Placental epithelial cell (primary cell): Measurements from ENCODE around the gene SLC39A1. TPM values are rescaled to one million over a fixed set of nuclear protein-coding genes. Genes with fewer than 3 reads are reported as not detected.

Experiments used
- small RNA-seq: library from RNA; depleted of rRNA; stranded (forward); fragments of <200 nt; gene quantifications from one replicate; pipeline ENCODE3, GENCODE V24; 2012
- total RNA-seq: library from RNA; depleted of rRNA; stranded (reverse); fragments of >200 nt; gene quantifications from 2 replicates; pipeline ENCODE4 v1.2.3, GENCODE V29; 2012

Gene SLC39A1
- 145 and 183 TPM in 2 replicates for total RNA-seq

GRCh38 chr1:153963030-153963849 is at the start of gene SLC39A1:
Gene SLC39A1 (minus strand): TSS chr1:153963537. CDS start chr1:153962715, 822 bp downstream.

GRCh38 chr1:153990468-153991150 is 27.3 kb upstream of the SLC39A1 start, which contains the start of gene RPS27:
Gene RPS27 (plus strand): TSS chr1:153990762. CDS start chr1:153990797, 35 bp downstream.

GRCh38 chr1:153985941-153986761 is 22.8 kb upstream of the SLC39A1 start, which contains the start of gene RAB13:
Gene RAB13 (minus strand): TSS chr1:153986339. CDS start chr1:153986236, 103 bp downstream.

GRCh38 chr1:153977250-153978240 is 14.2 kb upstream of the SLC39A1 start, which contains the start of gene JTB:
Gene JTB (minus strand): TSS chr1:153977674. CDS start chr1:153977252, 422 bp downstream.

GRCh38 chr1:153967107-153967999 is 4.0 kb upstream of the SLC39A1 start, which contains the start of gene CREB3L4:
Gene CREB3L4 (plus strand): TSS chr1:153967902. CDS start chr1:153968526, 624 bp downstream.

GRCh38 chr1:153958111-153958960 is 5.0 kb downstream of the SLC39A1 start, which contains the start of gene CRTC2:
Gene CRTC2 (minus strand): TSS chr1:153958612. CDS start chr1:153958497, 115 bp downstream.

GRCh38 chr1:153946622-153947241 is 16.6 kb downstream of the SLC39A1 start, which contains the start of gene DENND4B:
Gene DENND4B (minus strand): TSS chr1:153946718. CDS start chr1:153944374, 2,344 bp downstream.

GRCh38 chr1:153922972-153923925 is 40.1 kb downstream of the SLC39A1 start, which contains the start of gene GATAD2B:
Gene GATAD2B (minus strand): TSS chr1:153922972. CDS start chr1:153828347, 94,625 bp downstream.

Small RNA genes lying within 50 kb of the gene (small RNA-seq; reads per million reads assigned to genes)
- not detected for gene MIR6737

Other genes starting within 250 kb of the SLC39A1 start
- 44.8 and 45.4 TPM in 2 replicates for gene INTS3, start 235.5 kb downstream of the SLC39A1 start, total RNA-seq
- gene SLC27A3, start 188.1 kb downstream of the SLC39A1 start, total RNA-seq, result 23.9 and 24.5 TPM in 2 replicates
- gene GATAD2B, start 40.6 kb downstream of the SLC39A1 start, total RNA-seq, result 8.6 and 9.0 TPM in 2 replicates
- 18.4 and 27.9 TPM in 2 replicates for gene DENND4B, start 16.8 kb downstream of the SLC39A1 start, total RNA-seq
- 7.9 and 15.3 TPM in 2 replicates for gene CRTC2, start 4.9 kb downstream of the SLC39A1 start, total RNA-seq
- gene CREB3L4, start 4.4 kb upstream of the SLC39A1 start, total RNA-seq, result 8.5 and 12.6 TPM in 2 replicates
- 160 and 161 TPM in 2 replicates for gene JTB, start 14.1 kb upstream of the SLC39A1 start, total RNA-seq
- gene RAB13, start 22.8 kb upstream of the SLC39A1 start, total RNA-seq, result 34.9 and 82.1 TPM in 2 replicates
- gene RPS27, start 27.2 kb upstream of the SLC39A1 start, total RNA-seq, result 948 and 4,030 TPM in 2 replicates
- under 0.01 TPM in 1 of 2 replicates, not detected in the other for gene NUP210L, start 191.5 kb upstream of the SLC39A1 start, total RNA-seq
- 163 and 386 TPM in 2 replicates for gene TPM3, start 228.6 kb upstream of the SLC39A1 start, total RNA-seq
- gene CFAP141, start 242.8 kb upstream of the SLC39A1 start, total RNA-seq, result not detected in 2 replicates